Muscle of back (tissue), 11 donors: ENCODE measurements around the gene ENTPD6. TPM values are rescaled to one million over a fixed set of nuclear protein-coding genes. Genes with fewer than 3 reads are reported as not detected.

Experiments
- DNase-seq, 3 donors: peaks; one replicate each; pipeline versions ENCODE4 v3.0.0 to v3.0.0-alpha.2; 2013
- polyA plus RNA-seq, 10 donors: library from polyadenylated mRNA; unstranded; fragments of 120-200 nt; gene quantifications; one replicate each; pipeline ENCODE4 v1.2.1, GENCODE V29; 2013; ENCODE audit not compliant: insufficient read length in 10 of 10

The ENTPD6 gene
- polyA plus RNA-seq, 10 donors, result 26.3 to 42.5 (median 33.8) TPM

DNA sequence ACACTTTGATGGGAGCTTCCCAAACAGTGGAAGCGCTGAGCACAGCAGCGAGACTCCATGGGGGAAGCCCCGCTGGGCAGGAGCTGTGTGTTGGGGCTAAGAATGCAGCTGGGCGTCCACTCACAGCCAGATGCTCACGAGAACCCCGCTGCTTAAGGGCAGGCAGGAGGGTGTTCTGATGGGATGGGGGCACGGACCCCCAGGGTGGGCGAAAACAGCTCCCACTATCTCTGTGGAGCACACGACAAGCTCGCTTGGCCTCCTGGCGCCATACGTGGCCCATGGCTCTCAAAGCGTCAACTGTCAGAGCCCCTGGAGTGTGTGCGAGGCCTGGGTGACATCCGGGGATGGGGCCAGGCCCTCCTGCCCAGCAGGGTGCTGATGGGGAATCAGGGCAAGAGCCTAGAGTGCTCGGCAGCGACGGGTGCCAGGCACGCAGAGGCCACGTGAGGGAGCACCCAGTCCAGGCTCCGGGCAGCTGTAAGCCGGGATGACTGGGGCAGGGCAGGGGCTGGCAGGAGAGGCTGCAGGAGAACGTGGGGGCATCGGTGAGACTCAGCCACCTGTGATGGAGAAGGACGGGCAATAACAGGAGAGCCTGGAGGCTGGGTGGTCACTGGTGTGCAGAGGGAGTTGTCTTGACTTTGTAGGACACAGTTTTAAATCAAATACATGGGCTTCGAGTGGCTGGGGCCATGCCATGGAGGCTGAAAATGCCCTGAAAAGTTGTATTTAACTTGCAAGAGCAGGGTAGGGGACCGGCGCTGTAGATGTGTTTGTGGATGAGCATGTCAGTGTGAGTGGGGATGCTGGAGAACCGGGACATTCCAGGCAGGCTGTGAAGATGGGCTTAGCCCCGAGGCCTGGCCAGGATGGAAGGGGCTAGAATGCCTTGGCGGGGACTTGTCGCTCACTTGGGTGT, 79.6 kb downstream of the ENTPD6 start:
- DNase-seq, result no peak

- DNase-seq, result no peak
Observed at GRCh38 chr20:25275813-25276532, 80.5 kb downstream of the ENTPD6 start.

Other genes with a start within 250 kb of the ENTPD6 start
- 1 to 10 TPM in 1 of 10 donors, under 1 TPM in 8, not detected in 1; 0.28 to 2.1 (median 0.50) TPM for gene CST7, start 246.4 kb upstream of the ENTPD6 start, polyA plus RNA-seq
- 10 to 100 TPM; 45.0 to 66.0 (median 52.9) TPM for gene APMAP, start 203.0 kb upstream of the ENTPD6 start, polyA plus RNA-seq
- gene ACSS1, start 137.6 kb upstream of the ENTPD6 start, polyA plus RNA-seq, result 10 to 100 TPM; 16.3 to 30.2 (median 18.9) TPM
- gene VSX1, start 113.6 kb upstream of the ENTPD6 start, polyA plus RNA-seq, result under 1 TPM in 1 of 10 donors, not detected in 9; 0.12 TPM
- gene PYGB, start 52.4 kb downstream of the ENTPD6 start, polyA plus RNA-seq, result 10 to 100 TPM; 20.2 to 27.8 (median 23.7) TPM
- 10 to 100 TPM; 13.7 to 22.4 (median 17.6) TPM for gene ABHD12, start 195.1 kb downstream of the ENTPD6 start, polyA plus RNA-seq
- 10 to 100 TPM in 1 of 10 donors, 1 to 10 TPM in 9; 4.9 to 13.5 (median 7.5) TPM for gene GINS1, start 212.0 kb downstream of the ENTPD6 start, polyA plus RNA-seq